Endothelial cell of umbilical vein (primary cell): ENCODE measurements around the gene RTL10. TPM values are rescaled to one million over a fixed set of nuclear protein-coding genes. Genes with fewer than 3 reads are reported as not detected.
"Not testable (repeated sequence)": the region's sequence is repeated elsewhere in the genome, so short reads cannot be mapped to it uniquely, and the experiment has no call there.

Source experiments
- BruUV-seq: library from RNA; stranded (reverse); fragments of 400-500 nt; replicated peaks from 2 replicates; lab custom pipeline; 2021; lab: Mats Ljungman, UMichigan
- CTCF ChIA-PET: fragments of 300-600, 350-600 bp; sonication (Branson Sonifier 250); formaldehyde crosslinking; loops from one replicate; lab custom pipeline; 2021; ENCODE audit warnings: antibody characterized with exemption, inconsistent platforms; lab: Charles Lee
- POLR2A ChIA-PET: fragments of 300-600, 350-600 bp; sonication (Branson Sonifier 250); formaldehyde crosslinking; loops from one replicate; lab custom pipeline; 2021; ENCODE audit warnings: antibody characterized with exemption, inconsistent platforms; lab: Charles Lee
- DNase-seq: peaks from one replicate; pipeline ENCODE4 v3.0.0-alpha.2; 2011; ENCODE audit warnings: low read depth, low spot score
- FAIRE-seq: peaks from 2 replicates; lab custom pipeline; 2011; peaks lifted over from hg19 to GRCh38; lab: Jason Lieb, UNC
- H2AFZ ChIP-seq: 2 replicates; pipeline ENCODE4 v1.6.0; 2012; ENCODE audit warnings: low read depth, low read length, control low read depth, inconsistent platforms
- H3K27ac ChIP-seq: 2 replicates; pipeline ENCODE4 v1.5.1; 2011; ENCODE audit warnings: low read depth, mild to moderate bottlenecking, control low read depth, low read length, moderate library complexity; ENCODE audit not compliant: insufficient read depth
- H3K27me3 ChIP-seq, 2 experiments: 2 replicates each; pipeline versions ENCODE4 v1.6.0 to v1.6.1; 2011; ENCODE audit warnings: low read length in 2 of 2, mixed read lengths in 1 of 2; ENCODE audit not compliant: control insufficient read depth in 2 of 2, insufficient read depth in 2 of 2
- H3K36me3 ChIP-seq, 2 experiments: 2 replicates in 1 of 2; 3 replicates in 1 of 2; pipeline ENCODE4 v1.5.1; 2011; ENCODE audit warnings: low read length in 2 of 2, mild to moderate bottlenecking in 1 of 2, moderate library complexity in 1 of 2; ENCODE audit not compliant: control insufficient read depth in 2 of 2, insufficient read depth in 2 of 2; ENCODE audit errors: extremely low read depth in 1 of 2
- H3K4me1 ChIP-seq: 3 replicates; pipeline ENCODE4 v1.5.1; 2011; ENCODE audit warnings: mild to moderate bottlenecking, low read length; ENCODE audit not compliant: control insufficient read depth, insufficient read depth; ENCODE audit errors: extremely low read depth
- H3K4me2 ChIP-seq: 2 replicates; pipeline ENCODE4 v1.6.1; 2011; ENCODE audit warnings: low read length, control low read depth, mixed read lengths; ENCODE audit not compliant: insufficient read depth
- H3K4me3 ChIP-seq, 3 experiments: fragments of 200-600 bp in 1 of 3; sonication (generic), shearing (Covaris generic) in 1 of 3; replicated peaks in 1 of 3; 2 replicates each; pipeline ENCODE4 v1.5.1; 2011 to 2016; ENCODE audit warnings: control low read depth in 3 of 3, low read length in 3 of 3, mild to moderate bottlenecking in 2 of 3, inconsistent platforms in 1 of 3, low read depth in 1 of 3, moderate library complexity in 1 of 3; ENCODE audit not compliant: insufficient read depth in 1 of 3
- H3K79me2 ChIP-seq: 2 replicates; pipeline ENCODE4 v1.6.0; 2012; ENCODE audit warnings: low read length, inconsistent platforms; ENCODE audit not compliant: control insufficient read depth, insufficient read depth
- H3K9ac ChIP-seq: replicated peaks from 2 replicates; pipeline ENCODE3; 2011; ENCODE audit warnings: low read length, control low read depth; ENCODE audit not compliant: insufficient read depth; ENCODE audit errors: extremely low read depth
- H3K9me1 ChIP-seq: replicated peaks from 3 replicates; pipeline ENCODE4 v1.6.0; 2011; ENCODE audit warnings: mild to moderate bottlenecking, low read length; ENCODE audit not compliant: control insufficient read depth, insufficient read depth; ENCODE audit errors: extremely low read depth
- H3K9me3 ChIP-seq: replicated peaks from 2 replicates; pipeline ENCODE4 v1.5.1; 2012; ENCODE audit warnings: low read length, inconsistent platforms; ENCODE audit not compliant: control insufficient read depth, insufficient read depth
- H4K20me1 ChIP-seq: replicated peaks from 2 replicates; pipeline ENCODE3; 2011; ENCODE audit warnings: mild to moderate bottlenecking, low read length; ENCODE audit not compliant: control insufficient read depth, insufficient read depth; ENCODE audit errors: extremely low read depth
- EZH2 ChIP-seq: IDR thresholded peaks from 2 replicates; pipeline ENCODE4 v1.6.1; 2012; ENCODE audit warnings: borderline replicate concordance, low read depth, mild to moderate bottlenecking, moderate library complexity, low read length, inconsistent platforms; ENCODE audit not compliant: severe bottlenecking
- FOS ChIP-seq: IDR thresholded peaks from 2 replicates; pipeline ENCODE4 v1.6.1; 2011; ENCODE audit warnings: mild to moderate bottlenecking, low read length, moderate library complexity, borderline replicate concordance; ENCODE audit not compliant: insufficient read depth
- GATA2 ChIP-seq: IDR thresholded peaks from 2 replicates; pipeline ENCODE4 v1.7.0; 2011; ENCODE audit warnings: low read depth, mild to moderate bottlenecking, moderate library complexity, mixed read lengths, low read length; ENCODE audit not compliant: insufficient read length, insufficient read depth
- JUN ChIP-seq: IDR thresholded peaks from 2 replicates; pipeline ENCODE4 v1.6.1; 2011; ENCODE audit warnings: borderline replicate concordance, low read depth; ENCODE audit not compliant: insufficient read length, insufficient read depth
- MYC ChIP-seq: IDR thresholded peaks from one replicate; pipeline ENCODE4 v1.6.1; 2011; ENCODE audit warnings: mild to moderate bottlenecking, low read depth, low read length
- POLR2A ChIP-seq: IDR thresholded peaks from 2 replicates; pipeline ENCODE4 v1.6.1; 2012; ENCODE audit warnings: low read depth, mild to moderate bottlenecking, control low read depth, low read length
- POLR2AphosphoS5 ChIP-seq: IDR thresholded peaks from 2 replicates; pipeline ENCODE4 v1.6.1; 2012; ENCODE audit warnings: low read depth, mild to moderate bottlenecking, control low read depth, low read length, moderate library complexity; ENCODE audit not compliant: insufficient read depth
- dilution Hi-C: fragments of 300-500 bp; cut with MboI; formaldehyde crosslinking; loops from one replicate; pipeline ENCODE4 v1.15.0; 2019; ENCODE audit warnings: low sequenced_read_pairs; ENCODE audit not compliant: extremely low pct_ligation_motif_present
- intact Hi-C: fragments of 100-400 bp; cut with micrococcal nuclease; formaldehyde crosslinking; loops from one replicate; pipeline ENCODE4 v1.10.0; 2022
- polyA plus RNA-seq, 4 experiments: library from polyadenylated mRNA; depleted of rRNA in 3 of 4; stranded (reverse) in 3 of 4; unstranded in 1 of 4; fragments of >200 nt; gene quantifications; 2 replicates each; pipeline versions ENCODE4 v1.2.1 to v1.2.3, GENCODE V29; 2011 to 2012; ENCODE audit warnings: missing spikeins in 1 of 4
- total RNA-seq: library from RNA; stranded (reverse); gene quantifications from 2 replicates; pipeline ENCODE4 v1.2.3, GENCODE V29; 2021
- TF ChIP-seq, protein P1 (sequence below): IDR thresholded peaks from 2 replicates; pipeline ENCODE4 v1.6.1; 2011; ENCODE audit not compliant: insufficient read depth, insufficient read length
- TF ChIP-seq, protein P2 (sequence below), 2 donors: IDR thresholded peaks; 1 replicate in 1 of 2; 2 replicates in 1 of 2; pipeline ENCODE4 v1.5.1; 2011; ENCODE audit warnings: low read length in 2 of 2, mild to moderate bottlenecking in 2 of 2, moderate library complexity in 2 of 2, control low read depth in 1 of 2, inconsistent platforms in 1 of 2, low read depth in 1 of 2; ENCODE audit not compliant: insufficient read depth in 1 of 2; ENCODE audit errors: extremely low read depth in 1 of 2

The RTL10 gene
- total and polyA plus RNA-seq, 2 donors (not counting 3 experiments of a cell fraction or from before 2014, with no cell fraction given), result 31.9 to 40.8 TPM

GRCh38 chr22:19884161-19884953 lies 29.7 kb upstream of the RTL10 start:
- dilution Hi-C loops, result no loop called here
- Histone ChIP-seq H3K36me3 (no peaks in the 10 kb centered on the region), H3K79me2 (peaks cover 19% of the 10 kb centered on the region), H3K9me1 (no peaks in the 10 kb centered on the region), H3K9ac (no peak overlapping the region), H3K9me3 (no peaks in the 10 kb centered on the region), H3K27ac (no peak overlapping the region), H2AFZ (no peak overlapping the region), H3K4me1 (peaks cover 66% of the 10 kb centered on the region), H3K4me2 (no peak overlapping the region), H3K4me3 (no peak overlapping the region), H3K27me3 (no peaks in the 10 kb centered on the region), H4K20me1 (no peaks in the 10 kb centered on the region)
- DNase-seq (no peak), FAIRE-seq (no peak)
- intact Hi-C loops, result no loop called here
- TF ChIP-seq GATA2 (no peak), FOS (no peak), EZH2 (no peak), MYC (no peak), POLR2A (no peak), POLR2AphosphoS5 (no peak), JUN (no peak)
- TF ChIP-seq, protein P1, sequence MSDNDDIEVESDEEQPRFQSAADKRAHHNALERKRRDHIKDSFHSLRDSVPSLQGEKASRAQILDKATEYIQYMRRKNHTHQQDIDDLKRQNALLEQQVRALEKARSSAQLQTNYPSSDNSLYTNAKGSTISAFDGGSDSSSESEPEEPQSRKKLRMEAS, result no peak
- TF ChIP-seq, protein P2, sequence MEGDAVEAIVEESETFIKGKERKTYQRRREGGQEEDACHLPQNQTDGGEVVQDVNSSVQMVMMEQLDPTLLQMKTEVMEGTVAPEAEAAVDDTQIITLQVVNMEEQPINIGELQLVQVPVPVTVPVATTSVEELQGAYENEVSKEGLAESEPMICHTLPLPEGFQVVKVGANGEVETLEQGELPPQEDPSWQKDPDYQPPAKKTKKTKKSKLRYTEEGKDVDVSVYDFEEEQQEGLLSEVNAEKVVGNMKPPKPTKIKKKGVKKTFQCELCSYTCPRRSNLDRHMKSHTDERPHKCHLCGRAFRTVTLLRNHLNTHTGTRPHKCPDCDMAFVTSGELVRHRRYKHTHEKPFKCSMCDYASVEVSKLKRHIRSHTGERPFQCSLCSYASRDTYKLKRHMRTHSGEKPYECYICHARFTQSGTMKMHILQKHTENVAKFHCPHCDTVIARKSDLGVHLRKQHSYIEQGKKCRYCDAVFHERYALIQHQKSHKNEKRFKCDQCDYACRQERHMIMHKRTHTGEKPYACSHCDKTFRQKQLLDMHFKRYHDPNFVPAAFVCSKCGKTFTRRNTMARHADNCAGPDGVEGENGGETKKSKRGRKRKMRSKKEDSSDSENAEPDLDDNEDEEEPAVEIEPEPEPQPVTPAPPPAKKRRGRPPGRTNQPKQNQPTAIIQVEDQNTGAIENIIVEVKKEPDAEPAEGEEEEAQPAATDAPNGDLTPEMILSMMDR (IDR thresholded peaks at IDR 0.05; ENCODE audit: extremely low read depth in 1 of 2, insufficient read depth in 1 of 2, low read depth in 1 of 2, low read length in 2 of 2), result no peak
- BruUV-seq, result no TSS peak
- CTCF ChIA-PET, result interaction anchor here (1.0 to 1.9 kb wide), 2 partner anchors 26 to 154 kb away, joined by 4 to 6 read pairs; no protein-coding TSS in a partner anchor
- POLR2A ChIA-PET, result no interaction called here

- H2AFZ ChIP-seq, dilution Hi-C loops, H3K9ac ChIP-seq, POLR2A ChIA-PET, H4K20me1 ChIP-seq, H3K36me3 ChIP-seq, H3K4me3 ChIP-seq, H3K27me3 ChIP-seq, intact Hi-C loops, H3K9me3 ChIP-seq, H3K4me2 ChIP-seq, H3K9me1 ChIP-seq, DNase-seq, BruUV-seq: not testable (repeated sequence)
- CTCF ChIA-PET, result interaction anchor here (1.9 kb wide), 1 partner anchor 27 kb away, joined by 6 read pairs; no protein-coding TSS in a partner anchor
- Histone ChIP-seq H3K27ac (peak overlapping the region; percentile 94), H3K4me1 (peaks cover 69% of the 10 kb centered on the region), H3K79me2 (peaks cover 28% of the 10 kb centered on the region)
- FAIRE-seq, result peak; percentile 24
Observed at GRCh38 chr22:19883446-19883845, 28.8 kb upstream of the RTL10 start.
